ENCODE measurements around the gene RCL1.

RCL1 gene

GRCh38 chr9:4859035-4859434 is 66.3 kb downstream of the RCL1 start:
- H3K9me3 ChIP-seq (ENCODE audit: control insufficient read depth, insufficient read depth, low read length), result no peaks in the 10 kb centered on the region
- H3K4me3 ChIP-seq (ENCODE audit: low read length), result no peak overlapping the region
- H3K27me3 ChIP-seq (ENCODE audit: control insufficient read depth, insufficient read depth, low read length), result no peaks in the 10 kb centered on the region
- H3K27ac ChIP-seq (ENCODE audit: low read length), result no peak overlapping the region
- no peak for DNase-seq (ENCODE audit: low read depth, low spot score)
- peaks cover 3% of the 10 kb centered on the region; the same call in 1 of the 2 replicates for H3K36me3 ChIP-seq (ENCODE audit: control insufficient read depth, insufficient read depth, low read length)
- no peaks in the 10 kb centered on the region for H3K4me1 ChIP-seq (ENCODE audit: control insufficient read depth, insufficient read depth, low read length)
- no CpG with 5 or more reads among the region's 6 CpGs for WGBS (ENCODE audit: insufficient coverage, insufficient read length)

DNA sequence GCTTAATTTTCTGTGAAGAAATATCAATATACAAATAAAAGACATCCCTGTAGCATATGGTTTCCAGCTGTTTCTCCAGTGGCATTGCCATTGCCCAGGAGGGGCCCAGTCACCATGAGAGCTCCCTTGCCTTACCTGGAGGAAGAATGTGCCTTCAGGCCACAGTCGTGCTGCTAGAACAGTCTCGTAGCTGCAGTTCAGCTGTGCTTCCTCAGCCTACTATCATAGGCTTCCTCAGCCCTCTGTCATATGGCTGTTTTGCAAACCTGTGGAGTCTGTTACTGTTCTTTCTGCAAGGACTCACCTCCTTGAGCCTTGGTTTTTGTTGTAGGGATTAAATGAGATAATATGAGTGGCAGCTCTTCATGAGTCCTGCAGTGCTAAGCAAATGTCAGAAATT is 67.6 kb downstream of the RCL1 start:
- no CpG with 5 or more reads among the region's 2 CpGs for WGBS (ENCODE audit: insufficient coverage, insufficient read length)

GRCh38 chr9:4861145-4861544 is 68.4 kb downstream of the RCL1 start:
- no peak for DNase-seq (ENCODE audit: low read depth, low spot score)
- Histone ChIP-seq H3K27me3 (ENCODE audit: control insufficient read depth, insufficient read depth, low read length) (no peaks in the 10 kb centered on the region), H3K36me3 (ENCODE audit: control insufficient read depth, insufficient read depth, low read length) (peaks cover 3% of the 10 kb centered on the region; the same call in 1 of the 2 replicates), H3K4me1 (ENCODE audit: control insufficient read depth, insufficient read depth, low read length) (no peaks in the 10 kb centered on the region), H3K9me3 (ENCODE audit: control insufficient read depth, insufficient read depth, low read length) (no peaks in the 10 kb centered on the region), H3K4me3 (ENCODE audit: low read length) (no peak overlapping the region), H3K27ac (ENCODE audit: low read length) (no peak overlapping the region)
- WGBS (ENCODE audit: insufficient coverage, insufficient read length), result no CpG with 5 or more reads among the region's 2 CpGs

More for the DNA sequence above, 67.6 kb downstream of the RCL1 start:
- Histone ChIP-seq H3K27me3 (ENCODE audit: control insufficient read depth, insufficient read depth, low read length) (no peaks in the 10 kb centered on the region), H3K36me3 (ENCODE audit: control insufficient read depth, insufficient read depth, low read length) (peaks cover 3% of the 10 kb centered on the region; the same call in 1 of the 2 replicates), H3K27ac (ENCODE audit: low read length) (no peak overlapping the region), H3K4me3 (ENCODE audit: low read length) (no peak overlapping the region), H3K9me3 (ENCODE audit: control insufficient read depth, insufficient read depth, low read length) (no peaks in the 10 kb centered on the region), H3K4me1 (ENCODE audit: control insufficient read depth, insufficient read depth, low read length) (no peaks in the 10 kb centered on the region)
- DNase-seq (ENCODE audit: low read depth, low spot score), result no peak

GRCh38 chr9:4861736-4862451 is 69.2 kb downstream of the RCL1 start:
- H3K4me1 ChIP-seq (ENCODE audit: control insufficient read depth, insufficient read depth, low read length), result no peaks in the 10 kb centered on the region
- H3K4me3 ChIP-seq (ENCODE audit: low read length), result no peak overlapping the region
- H3K27me3 ChIP-seq (ENCODE audit: control insufficient read depth, insufficient read depth, low read length), result no peaks in the 10 kb centered on the region
- DNase-seq (ENCODE audit: low read depth, low spot score), result no peak
- peaks cover 3% of the 10 kb centered on the region; the same call in 1 of the 2 replicates for H3K36me3 ChIP-seq (ENCODE audit: control insufficient read depth, insufficient read depth, low read length)
- no peaks in the 10 kb centered on the region for H3K9me3 ChIP-seq (ENCODE audit: control insufficient read depth, insufficient read depth, low read length)
- no peak overlapping the region for H3K27ac ChIP-seq (ENCODE audit: low read length)
- no CpG with 5 or more reads among the region's 7 CpGs for WGBS (ENCODE audit: insufficient coverage, insufficient read length)

DNA sequence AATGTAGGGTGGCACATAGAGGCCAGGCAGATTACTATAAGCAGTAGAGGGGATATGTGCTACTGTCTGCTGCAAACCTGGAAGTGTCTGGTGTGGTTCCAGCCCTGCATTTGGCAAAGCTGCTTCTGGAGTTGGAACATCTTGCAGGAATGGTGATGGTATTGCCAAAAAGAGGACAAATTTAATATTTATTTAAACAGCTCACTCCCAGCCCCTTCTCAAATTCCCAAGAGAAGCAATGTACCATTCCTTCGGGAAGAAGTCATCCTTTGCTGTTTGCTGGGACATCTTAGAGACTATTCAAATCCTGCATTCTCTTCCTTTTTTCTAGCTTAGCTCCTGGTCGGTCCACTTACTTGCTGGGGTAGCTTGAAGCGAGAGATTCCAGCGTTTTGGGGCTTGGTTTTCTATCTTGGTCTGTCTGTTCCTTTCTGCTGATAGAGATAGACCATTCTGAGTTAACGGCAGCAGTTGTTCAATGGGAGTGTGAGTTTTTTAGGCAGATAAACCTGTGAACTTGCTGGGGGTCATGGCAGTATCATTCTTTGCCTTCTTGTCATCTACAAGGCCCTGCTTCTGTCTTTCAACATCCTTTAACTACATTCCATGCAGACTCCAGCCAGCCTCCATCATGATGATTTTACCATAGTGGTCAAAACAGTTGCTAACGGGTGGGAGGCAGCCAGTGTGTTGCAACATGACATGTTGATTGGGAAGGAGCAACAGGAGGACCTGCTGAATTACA is 69.9 kb downstream of the RCL1 start:
- no peaks in the 10 kb centered on the region for H3K9me3 ChIP-seq (ENCODE audit: control insufficient read depth, insufficient read depth, low read length)
- no peak overlapping the region for H3K4me3 ChIP-seq (ENCODE audit: low read length)
- DNase-seq (ENCODE audit: low read depth, low spot score), result no peak
- no peak overlapping the region for H3K27ac ChIP-seq (ENCODE audit: low read length)
- no peaks in the 10 kb centered on the region for H3K4me1 ChIP-seq (ENCODE audit: control insufficient read depth, insufficient read depth, low read length)
- WGBS (ENCODE audit: insufficient coverage, insufficient read length), result no CpG with 5 or more reads among the region's 6 CpGs
- H3K27me3 ChIP-seq (ENCODE audit: control insufficient read depth, insufficient read depth, low read length), result no peaks in the 10 kb centered on the region
- H3K36me3 ChIP-seq (ENCODE audit: control insufficient read depth, insufficient read depth, low read length), result peaks cover 3% of the 10 kb centered on the region; the same call in 1 of the 2 replicates

GRCh38 chr9:4864234-4864661 is 71.5 kb downstream of the RCL1 start:
- WGBS (ENCODE audit: insufficient coverage, insufficient read length), result no CpG with 5 or more reads among the region's 11 CpGs
- Histone ChIP-seq H3K27me3 (ENCODE audit: control insufficient read depth, insufficient read depth, low read length) (no peaks in the 10 kb centered on the region), H3K9me3 (ENCODE audit: control insufficient read depth, insufficient read depth, low read length) (no peaks in the 10 kb centered on the region), H3K36me3 (ENCODE audit: control insufficient read depth, insufficient read depth, low read length) (peaks cover 3% of the 10 kb centered on the region; the same call in 1 of the 2 replicates), H3K4me1 (ENCODE audit: control insufficient read depth, insufficient read depth, low read length) (no peaks in the 10 kb centered on the region), H3K4me3 (ENCODE audit: low read length) (no peak overlapping the region), H3K27ac (ENCODE audit: low read length) (no peak overlapping the region)
- DNase-seq (ENCODE audit: low read depth, low spot score), result no peak

DNA sequence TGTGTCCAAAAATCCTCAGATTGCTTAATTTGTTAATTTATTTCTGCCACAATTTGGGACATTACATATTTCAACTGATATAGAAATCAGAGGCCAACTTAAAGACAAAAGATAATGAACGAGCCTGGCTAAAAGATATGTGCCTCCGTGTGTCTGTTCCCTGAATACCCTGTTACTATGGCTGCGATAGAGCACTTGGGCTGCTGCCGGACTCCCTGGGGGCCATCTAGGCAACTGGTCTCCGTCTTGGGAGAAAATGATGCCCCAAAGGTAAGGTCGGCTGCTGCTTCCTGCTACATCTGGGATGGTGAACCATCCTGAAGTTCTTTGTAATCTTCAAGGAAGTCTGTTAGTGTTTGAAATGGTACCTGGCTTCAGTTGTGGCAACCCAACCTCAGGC is 72.0 kb downstream of the RCL1 start:
- no peak for DNase-seq (ENCODE audit: low read depth, low spot score)
- no peak overlapping the region for H3K4me3 ChIP-seq (ENCODE audit: low read length)
- WGBS (ENCODE audit: insufficient coverage, insufficient read length), result no CpG with 5 or more reads among the region's 6 CpGs
- H3K27ac ChIP-seq (ENCODE audit: low read length), result no peak overlapping the region
- H3K27me3 ChIP-seq (ENCODE audit: control insufficient read depth, insufficient read depth, low read length), result no peaks in the 10 kb centered on the region
- no peaks in the 10 kb centered on the region for H3K9me3 ChIP-seq (ENCODE audit: control insufficient read depth, insufficient read depth, low read length)
- H3K4me1 ChIP-seq (ENCODE audit: control insufficient read depth, insufficient read depth, low read length), result no peaks in the 10 kb centered on the region
- H3K36me3 ChIP-seq (ENCODE audit: control insufficient read depth, insufficient read depth, low read length), result peaks cover 3% of the 10 kb centered on the region; the same call in 1 of the 2 replicates

DNA sequence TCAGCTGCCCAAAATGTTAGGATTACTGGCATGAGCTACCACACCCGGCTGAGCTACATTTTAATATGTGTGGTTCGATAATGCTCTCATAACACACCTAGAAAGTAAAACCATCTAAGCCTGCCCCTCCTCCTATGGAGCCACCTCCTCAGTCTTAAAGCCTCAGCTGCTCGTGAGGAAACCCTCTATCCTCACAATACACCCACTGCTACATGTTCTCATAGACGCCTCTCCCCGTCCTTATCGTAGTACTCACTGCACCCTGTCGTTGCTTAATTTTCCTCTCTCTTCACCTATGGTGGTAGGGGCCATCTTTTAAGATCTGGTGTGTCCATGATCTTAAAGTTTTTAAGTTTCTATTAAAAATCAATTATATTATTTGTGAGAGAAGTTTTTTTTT is 72.9 kb downstream of the RCL1 start:
- Histone ChIP-seq H3K9me3 (ENCODE audit: control insufficient read depth, insufficient read depth, low read length) (no peaks in the 10 kb centered on the region), H3K4me3 (ENCODE audit: low read length) (no peak overlapping the region), H3K27ac (ENCODE audit: low read length) (no peak overlapping the region), H3K4me1 (ENCODE audit: control insufficient read depth, insufficient read depth, low read length) (no peaks in the 10 kb centered on the region), H3K36me3 (ENCODE audit: control insufficient read depth, insufficient read depth, low read length) (no peaks in the 10 kb centered on the region), H3K27me3 (ENCODE audit: control insufficient read depth, insufficient read depth, low read length) (no peaks in the 10 kb centered on the region)
- no peak for DNase-seq (ENCODE audit: low read depth, low spot score)
- WGBS (ENCODE audit: insufficient coverage, insufficient read length), result no CpG with 5 or more reads among the region's 7 CpGs

DNA sequence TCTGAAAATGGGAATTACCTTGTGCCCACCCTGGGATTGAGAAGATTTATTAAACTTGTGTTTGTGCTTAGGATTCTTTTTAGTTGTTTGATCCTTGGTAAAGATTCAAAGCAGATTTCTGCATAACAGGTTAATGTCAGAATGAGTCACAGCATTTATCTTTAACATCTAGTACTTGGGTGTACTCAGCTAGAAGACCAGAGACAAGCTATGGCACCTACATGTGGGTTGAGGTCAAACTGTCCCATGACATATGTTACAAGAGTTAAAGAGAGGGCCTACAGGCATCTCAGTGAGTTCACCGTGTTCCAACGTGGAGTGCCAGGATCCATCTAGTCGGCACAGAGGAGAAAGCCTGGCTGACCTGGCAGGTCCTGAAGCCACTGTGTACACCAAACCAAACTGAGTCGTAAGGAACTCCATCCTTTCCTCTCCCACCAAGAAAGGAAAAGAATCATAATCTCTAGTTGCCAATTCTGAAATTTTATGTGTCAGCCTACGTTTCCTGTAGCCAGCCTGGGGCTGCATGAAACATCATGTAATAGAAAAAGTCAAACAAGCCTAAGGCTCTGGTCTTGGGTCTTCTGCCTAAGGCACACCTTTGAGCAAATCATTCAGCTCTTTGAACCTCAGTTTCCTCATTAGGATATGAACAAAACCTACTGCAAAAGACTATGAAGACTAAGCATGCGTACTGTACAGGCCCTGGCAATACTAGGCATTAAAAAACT is 73.7 kb downstream of the RCL1 start:
- Histone ChIP-seq H3K27ac (ENCODE audit: low read length) (no peak overlapping the region), H3K36me3 (ENCODE audit: control insufficient read depth, insufficient read depth, low read length) (no peaks in the 10 kb centered on the region), H3K4me1 (ENCODE audit: control insufficient read depth, insufficient read depth, low read length) (no peaks in the 10 kb centered on the region), H3K27me3 (ENCODE audit: control insufficient read depth, insufficient read depth, low read length) (no peaks in the 10 kb centered on the region), H3K9me3 (ENCODE audit: control insufficient read depth, insufficient read depth, low read length) (no peaks in the 10 kb centered on the region), H3K4me3 (ENCODE audit: low read length) (no peak overlapping the region)
- DNase-seq (ENCODE audit: low read depth, low spot score), result no peak
- no CpG with 5 or more reads among the region's 6 CpGs for WGBS (ENCODE audit: insufficient coverage, insufficient read length)

- no peak overlapping the region for H3K4me3 ChIP-seq (ENCODE audit: low read length)
- H3K9me3 ChIP-seq (ENCODE audit: control insufficient read depth, insufficient read depth, low read length), result no peaks in the 10 kb centered on the region
- H3K36me3 ChIP-seq (ENCODE audit: control insufficient read depth, insufficient read depth, low read length), result no peaks in the 10 kb centered on the region
- no peaks in the 10 kb centered on the region for H3K27me3 ChIP-seq (ENCODE audit: control insufficient read depth, insufficient read depth, low read length)
- no peaks in the 10 kb centered on the region for H3K4me1 ChIP-seq (ENCODE audit: control insufficient read depth, insufficient read depth, low read length)
- WGBS (ENCODE audit: insufficient coverage, insufficient read length), result no CpG with 5 or more reads among the region's 4 CpGs
- no peak for DNase-seq (ENCODE audit: low read depth, low spot score)
- H3K27ac ChIP-seq (ENCODE audit: low read length), result no peak overlapping the region
These were observed 80.3 kb downstream of the RCL1 start for GRCh38 chr9:4873066-4873465.

All from iPS DF 6.9 (cell line).